ENCODE measurements around the gene LRFN5.

- TF ChIP-seq, protein P1, sequence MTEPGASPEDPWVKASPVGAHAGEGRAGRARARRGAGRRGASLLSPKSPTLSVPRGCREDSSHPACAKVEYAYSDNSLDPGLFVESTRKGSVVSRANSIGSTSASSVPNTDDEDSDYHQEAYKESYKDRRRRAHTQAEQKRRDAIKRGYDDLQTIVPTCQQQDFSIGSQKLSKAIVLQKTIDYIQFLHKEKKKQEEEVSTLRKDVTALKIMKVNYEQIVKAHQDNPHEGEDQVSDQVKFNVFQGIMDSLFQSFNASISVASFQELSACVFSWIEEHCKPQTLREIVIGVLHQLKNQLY (CRISPR knock-in tag; conservative IDR thresholded peaks at IDR 0.05): no peak
- TF ChIP-seq MEIS2 (IDR thresholded peaks at IDR 0.05; ENCODE audit: partially characterized antibody) (no peak), HLTF (IDR thresholded peaks at IDR 0.05) (no peak), ZMIZ1 (IDR thresholded peaks at IDR 0.05; ENCODE audit: low read depth in 2 of 2, low read length in 2 of 2) (no peak), IRF2 (CRISPR knock-in tag; IDR thresholded peaks at IDR 0.05) (no peak), ZNF274 (IDR thresholded peaks at IDR 0.05; ENCODE audit: borderline replicate concordance, low read depth, low read length) (no peak), HMG20A (CRISPR knock-in tag; conservative IDR thresholded peaks at IDR 0.05) (no peak), SREBF1 (IDR thresholded peaks at IDR 0.05; ENCODE audit: borderline replicate concordance, low read depth, low read length) (no peak), TCF3 (CRISPR knock-in tag; IDR thresholded peaks at IDR 0.05) (no peak), POLR2G (IDR thresholded peaks at IDR 0.05; ENCODE audit: low read depth, low read length) (no peak)
- TF ChIP-seq, protein P2, sequence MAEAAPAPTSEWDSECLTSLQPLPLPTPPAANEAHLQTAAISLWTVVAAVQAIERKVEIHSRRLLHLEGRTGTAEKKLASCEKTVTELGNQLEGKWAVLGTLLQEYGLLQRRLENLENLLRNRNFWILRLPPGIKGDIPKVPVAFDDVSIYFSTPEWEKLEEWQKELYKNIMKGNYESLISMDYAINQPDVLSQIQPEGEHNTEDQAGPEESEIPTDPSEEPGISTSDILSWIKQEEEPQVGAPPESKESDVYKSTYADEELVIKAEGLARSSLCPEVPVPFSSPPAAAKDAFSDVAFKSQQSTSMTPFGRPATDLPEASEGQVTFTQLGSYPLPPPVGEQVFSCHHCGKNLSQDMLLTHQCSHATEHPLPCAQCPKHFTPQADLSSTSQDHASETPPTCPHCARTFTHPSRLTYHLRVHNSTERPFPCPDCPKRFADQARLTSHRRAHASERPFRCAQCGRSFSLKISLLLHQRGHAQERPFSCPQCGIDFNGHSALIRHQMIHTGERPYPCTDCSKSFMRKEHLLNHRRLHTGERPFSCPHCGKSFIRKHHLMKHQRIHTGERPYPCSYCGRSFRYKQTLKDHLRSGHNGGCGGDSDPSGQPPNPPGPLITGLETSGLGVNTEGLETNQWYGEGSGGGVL (CRISPR knock-in tag; IDR thresholded peaks at IDR 0.05): no peak
Measured at GRCh38 chr14:41950428-41951151, 343.9 kb downstream of the LRFN5 start.

All from K562 (cell line).